GM21381 (cell line): Measurements from ENCODE around the gene GPC6.
"Not testable (repeated sequence)": the region's sequence is repeated elsewhere in the genome, so short reads cannot be mapped to it uniquely, and the experiment has no call there.

Experiments used
- ATAC-seq: cut with Tn5 transposase; IDR thresholded peaks from one replicate; pipeline ENCODE4 v1.9.1; 2021; ENCODE audit warnings: mild to moderate bottlenecking, moderate library complexity; ENCODE audit not compliant: unreplicated experiment

GPC6 gene

DNA sequence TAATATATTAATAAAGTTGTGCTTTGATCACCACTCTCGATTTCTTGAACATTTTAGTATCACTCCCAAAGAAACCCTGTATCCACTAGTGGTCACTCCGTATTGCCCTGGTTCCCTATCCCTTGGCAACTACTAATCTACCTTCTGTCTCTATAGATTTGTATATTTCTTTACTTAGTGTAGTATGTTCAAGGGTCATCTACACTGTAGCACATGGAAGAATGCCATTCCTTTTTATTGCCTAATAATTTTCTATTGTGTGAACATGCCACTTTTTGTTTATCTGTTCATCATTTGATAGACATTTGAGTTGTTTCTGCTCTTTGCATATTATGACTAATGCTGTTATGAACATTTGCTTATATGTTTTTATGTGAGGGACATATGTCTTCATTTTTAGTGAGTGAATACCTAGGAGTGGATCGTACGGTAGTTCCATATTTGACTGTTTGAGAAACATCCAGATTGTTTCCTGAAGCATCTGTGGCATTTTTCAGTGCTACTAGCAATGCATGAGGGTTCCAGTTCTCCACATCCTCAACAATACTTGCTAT is 254.0 kb downstream of the GPC6 start:
- no peak for ATAC-seq

DNA sequence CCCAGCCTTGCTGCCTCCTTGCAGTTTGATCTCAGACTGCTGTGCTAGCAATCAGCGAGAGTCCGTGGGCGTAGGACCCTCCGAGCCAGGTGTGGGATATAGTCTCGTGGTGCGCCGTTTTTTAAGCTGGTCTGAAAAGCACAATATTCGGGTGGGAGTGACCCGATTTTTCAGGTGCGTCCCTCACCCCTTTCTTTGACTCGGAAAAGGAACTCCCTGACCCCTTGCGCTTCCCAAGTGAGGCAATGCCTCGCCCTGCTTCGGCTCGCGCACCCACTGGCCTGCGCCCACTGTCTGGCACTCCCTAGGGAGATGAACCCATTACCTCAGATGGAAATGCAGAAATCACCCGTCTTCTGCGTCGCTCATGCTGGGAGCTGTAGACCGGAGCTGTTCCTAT is 269.5 kb downstream of the GPC6 start:
- ATAC-seq = not testable (repeated sequence)

DNA sequence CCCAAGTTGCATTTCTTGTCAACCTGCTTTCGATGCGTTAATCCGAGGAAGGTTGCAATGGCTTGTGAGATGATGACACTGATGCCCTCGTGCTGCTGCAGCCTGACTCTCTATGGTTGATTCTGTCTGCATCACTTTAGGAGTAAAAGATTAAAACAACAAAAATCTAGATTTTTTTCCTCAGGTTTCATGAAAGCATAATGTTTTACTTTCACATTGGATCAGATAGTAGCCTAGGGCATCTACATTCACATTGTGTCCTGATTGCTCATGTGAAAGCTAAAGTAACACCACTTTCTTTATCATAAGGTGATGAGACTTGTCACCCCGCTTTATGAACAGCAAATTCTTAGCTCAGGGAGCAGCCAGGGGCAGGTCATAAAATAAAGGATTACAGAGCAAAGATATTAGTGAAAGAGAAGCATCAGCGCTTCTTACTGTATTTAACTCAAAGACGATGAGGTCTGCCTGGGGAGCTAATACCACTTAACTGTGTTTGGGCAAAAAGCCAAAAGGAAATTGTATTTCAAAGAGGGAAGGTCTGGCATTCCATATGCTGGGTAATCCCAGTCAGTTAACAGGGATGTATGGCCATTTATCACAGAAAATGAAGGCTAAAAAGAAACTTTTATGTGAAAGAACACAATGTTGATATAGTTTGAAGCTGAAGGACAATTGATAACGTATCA is 270.5 kb downstream of the GPC6 start:
- ATAC-seq = no peak

DNA sequence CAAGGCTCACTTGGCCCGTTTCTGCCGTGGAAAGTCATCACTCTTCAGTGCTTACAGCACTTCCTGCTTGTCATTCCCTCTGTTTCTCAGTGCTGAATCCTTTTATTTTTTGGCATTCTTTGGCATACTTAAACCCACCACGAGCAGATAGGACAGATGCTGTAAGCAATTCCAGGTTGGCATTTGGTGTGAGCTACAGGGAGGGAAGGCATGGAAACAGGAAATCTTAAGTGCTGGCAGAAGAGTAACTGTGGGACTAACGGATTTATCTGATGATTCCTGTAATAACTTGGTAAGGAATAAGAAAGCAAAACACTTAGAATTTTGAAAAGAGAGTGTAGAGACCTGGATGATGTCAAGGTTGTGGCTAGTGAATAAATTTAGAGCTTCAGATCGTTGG is 273.4 kb downstream of the GPC6 start:
- no peak for ATAC-seq

DNA sequence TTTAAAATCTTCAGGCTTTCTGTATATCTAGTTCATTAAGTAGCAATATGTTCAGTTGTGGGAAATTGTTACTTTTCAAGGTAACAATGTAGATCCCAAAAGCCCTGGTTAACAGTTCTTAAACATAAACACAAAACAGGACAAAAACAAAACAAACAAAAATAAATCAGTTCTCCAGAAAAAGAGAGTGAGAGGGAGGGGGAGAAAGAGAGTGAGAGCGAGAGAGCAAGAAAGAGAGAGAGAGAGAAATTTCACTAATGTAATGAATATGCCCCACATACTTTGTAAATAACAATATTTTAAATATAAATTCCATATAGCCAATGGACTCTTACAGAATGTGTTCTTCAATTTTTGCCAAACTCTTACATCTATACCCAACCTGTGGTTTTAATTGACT is 275.5 kb downstream of the GPC6 start:
- ATAC-seq = no peak

- no peak for ATAC-seq
Measured at GRCh38 chr13:93502987-93503615, 276.5 kb downstream of the GPC6 start.

DNA sequence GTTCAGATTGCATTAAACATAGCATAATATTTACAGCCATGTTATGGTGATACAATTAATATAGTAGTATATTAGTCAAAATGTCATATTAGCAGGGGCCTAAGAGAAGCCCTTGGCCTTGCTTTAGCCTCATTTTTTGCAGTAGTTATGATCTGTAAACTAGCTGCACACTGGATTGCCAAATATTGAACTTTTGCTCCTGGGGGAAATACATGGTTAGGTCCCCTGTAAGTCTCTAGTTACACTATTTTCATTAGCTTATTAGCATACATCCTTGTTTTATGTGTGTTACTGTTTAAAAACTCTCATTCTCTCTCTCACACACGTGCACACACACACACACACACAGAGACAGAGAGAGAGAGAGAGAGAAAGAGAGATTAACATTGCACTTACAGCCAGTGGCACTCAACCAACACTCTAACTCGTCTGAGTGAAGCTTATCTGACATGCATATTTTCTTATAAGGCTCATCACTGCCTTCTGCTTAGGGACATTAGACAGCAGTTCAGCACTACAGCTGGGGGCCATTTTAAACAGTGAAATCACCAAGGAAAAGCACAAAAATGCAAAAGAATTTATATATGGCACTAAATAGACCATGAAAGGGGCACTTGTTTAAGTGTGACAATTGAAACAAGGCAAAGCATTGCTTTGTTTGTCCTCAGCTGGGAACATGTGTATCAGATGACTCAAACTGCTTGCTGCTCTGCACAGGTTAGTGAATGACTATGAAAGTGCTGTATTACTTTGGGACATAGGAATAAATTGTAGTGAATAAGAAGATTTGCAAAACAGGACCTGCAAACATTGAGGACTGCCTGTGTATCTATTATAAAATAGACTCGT is 278.7 kb downstream of the GPC6 start:
- ATAC-seq = no peak

- no peak for ATAC-seq
Measured at GRCh38 chr13:93511011-93511410, 284.4 kb downstream of the GPC6 start.

DNA sequence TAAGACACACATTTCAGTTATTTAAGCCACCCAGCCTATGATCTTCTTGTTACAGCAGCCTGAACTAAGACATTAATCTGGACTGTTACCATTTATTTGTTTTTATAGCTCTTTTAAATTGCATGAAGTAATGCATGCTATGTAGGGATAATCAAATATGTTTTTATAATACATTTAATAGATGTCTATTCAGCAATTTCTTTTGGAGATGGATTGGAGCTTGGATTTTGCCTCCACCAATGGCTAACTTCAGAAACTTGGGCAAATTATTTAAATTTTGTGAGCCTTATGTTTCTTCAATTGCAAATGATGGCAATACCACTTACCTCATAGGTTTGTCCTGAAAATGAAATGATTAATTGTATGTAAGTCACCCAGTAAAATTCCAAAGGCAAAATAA is 288.7 kb downstream of the GPC6 start:
- no peak for ATAC-seq

DNA sequence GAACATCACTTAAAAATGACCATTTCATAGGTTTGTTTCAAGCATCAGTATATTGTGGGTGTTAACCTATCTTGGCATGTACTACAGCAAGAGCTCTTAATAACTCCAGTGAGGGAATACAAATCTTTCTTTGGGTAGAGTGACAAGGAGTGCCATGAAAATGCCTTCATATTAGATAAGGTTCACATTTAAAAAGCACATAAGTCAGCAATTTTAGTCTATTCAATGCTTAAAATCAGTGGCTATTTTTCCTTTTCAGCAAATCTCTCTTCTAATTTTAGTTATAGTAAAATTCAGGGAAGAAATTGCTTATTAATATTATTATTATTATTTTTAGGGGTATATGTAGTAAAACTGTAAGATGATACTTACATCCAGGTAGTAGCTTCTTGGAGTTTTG is 291.1 kb downstream of the GPC6 start:
- no peak for ATAC-seq

DNA sequence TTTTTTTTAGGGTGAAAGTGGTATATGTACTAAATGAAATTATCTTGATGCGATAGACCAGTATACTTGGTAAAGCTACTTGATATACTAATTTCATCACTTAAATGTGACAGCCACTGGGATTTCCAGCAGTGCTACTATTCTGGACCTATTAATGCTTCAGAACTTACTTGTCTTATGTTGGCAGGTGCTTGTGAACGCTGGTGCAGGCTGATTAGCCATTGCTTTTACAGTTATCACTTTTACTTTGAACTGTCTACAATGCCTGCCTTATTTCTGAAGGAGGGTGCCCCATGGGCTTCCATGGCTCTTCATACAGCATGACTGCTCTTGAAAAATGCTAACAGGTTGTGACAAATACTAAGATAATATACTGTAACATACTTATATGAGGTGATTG is 294.7 kb downstream of the GPC6 start:
- no peak for ATAC-seq

DNA sequence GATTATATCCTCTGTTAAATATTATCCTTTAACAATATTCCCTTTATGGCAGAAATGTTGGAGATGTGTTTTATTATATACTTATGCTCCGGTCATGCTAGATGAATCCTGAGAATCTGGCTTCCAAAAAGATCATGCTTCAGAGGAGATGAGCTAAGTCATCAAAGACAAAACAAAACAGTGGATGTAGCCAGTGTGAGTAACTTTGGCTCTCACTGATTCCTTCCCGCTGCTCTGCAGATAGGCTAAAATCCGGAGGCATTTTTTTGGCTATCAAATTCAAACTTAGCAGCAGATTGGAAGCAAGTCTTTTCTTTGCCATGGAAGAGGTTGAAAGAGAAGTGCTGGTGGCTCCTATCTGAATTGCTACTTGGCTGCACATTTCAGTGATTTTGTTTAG is 295.9 kb downstream of the GPC6 start:
- no peak for ATAC-seq

DNA sequence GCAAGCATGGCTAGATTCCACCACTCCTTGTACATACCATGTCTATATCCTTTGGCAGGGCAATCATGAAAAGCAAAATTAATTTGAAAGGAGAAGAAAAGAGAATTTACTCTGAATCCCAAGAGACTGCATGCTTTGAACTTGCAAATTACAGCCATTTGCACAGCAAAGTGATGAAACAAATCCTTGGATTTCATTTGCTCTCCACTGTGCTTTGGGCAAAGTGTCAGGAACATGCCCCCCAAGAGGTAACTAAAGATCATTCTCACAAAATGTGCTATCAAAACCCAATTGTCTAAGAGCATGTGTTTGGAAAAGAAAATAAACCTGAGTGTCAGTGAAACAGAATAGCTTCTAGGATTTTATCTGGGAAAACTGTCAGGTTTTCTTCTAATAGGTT is 298.5 kb downstream of the GPC6 start:
- no peak for ATAC-seq

- ATAC-seq = no peak
Measured at GRCh38 chr13:93527748-93528297, 301.2 kb downstream of the GPC6 start.

DNA sequence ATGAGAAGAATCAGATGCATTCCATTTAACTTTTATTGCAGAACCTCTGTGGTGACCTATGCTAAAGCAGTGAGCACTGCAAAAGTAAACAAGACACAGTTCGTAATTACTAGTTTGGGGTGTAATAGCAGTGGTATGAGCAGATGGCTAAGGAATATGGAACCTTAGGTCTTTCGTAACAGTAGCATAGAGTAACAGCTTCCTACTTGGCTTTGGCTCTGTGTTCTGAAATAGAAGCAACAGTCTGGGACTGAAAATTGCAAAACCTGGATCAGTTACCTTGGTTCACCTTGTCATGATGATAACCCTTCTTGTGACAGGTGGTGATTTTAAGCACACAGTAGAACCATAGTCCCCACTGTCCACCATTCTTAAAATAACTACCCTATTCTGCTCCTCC is 303.4 kb downstream of the GPC6 start:
- no peak for ATAC-seq

DNA sequence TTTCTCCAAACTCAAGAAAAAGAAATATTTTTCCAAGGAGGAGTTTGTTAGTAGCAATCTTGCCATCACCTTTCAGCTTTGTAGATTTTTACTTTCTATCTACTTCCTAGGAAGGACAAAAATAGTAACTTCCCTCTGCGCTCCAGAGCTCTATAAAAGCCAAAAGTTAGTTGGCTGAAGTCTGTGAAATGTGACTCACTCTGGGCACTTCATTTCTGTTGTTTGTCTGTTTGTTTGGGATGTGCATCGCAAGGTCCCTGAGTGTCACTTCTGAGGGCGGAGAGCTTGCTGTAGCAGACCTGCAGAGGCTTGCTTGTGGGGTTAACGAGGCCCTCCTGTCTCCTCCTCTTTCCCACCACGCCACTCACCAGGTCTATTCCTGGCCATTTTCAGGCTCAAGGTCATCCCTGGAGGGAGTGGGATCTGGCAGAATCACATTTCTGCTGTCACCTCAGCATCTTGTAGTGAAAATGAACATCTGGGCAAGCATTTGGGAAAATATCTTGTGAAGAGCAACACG is 307.6 kb downstream of the GPC6 start:
- no peak for ATAC-seq

- ATAC-seq = no peak
Measured at GRCh38 chr13:93535251-93535650, 308.6 kb downstream of the GPC6 start.

GRCh38 chr13:93539914-93540313 is 313.3 kb downstream of the GPC6 start:
- no peak for ATAC-seq

- no peak for ATAC-seq
Measured at GRCh38 chr13:93547886-93548285, 321.3 kb downstream of the GPC6 start.

DNA sequence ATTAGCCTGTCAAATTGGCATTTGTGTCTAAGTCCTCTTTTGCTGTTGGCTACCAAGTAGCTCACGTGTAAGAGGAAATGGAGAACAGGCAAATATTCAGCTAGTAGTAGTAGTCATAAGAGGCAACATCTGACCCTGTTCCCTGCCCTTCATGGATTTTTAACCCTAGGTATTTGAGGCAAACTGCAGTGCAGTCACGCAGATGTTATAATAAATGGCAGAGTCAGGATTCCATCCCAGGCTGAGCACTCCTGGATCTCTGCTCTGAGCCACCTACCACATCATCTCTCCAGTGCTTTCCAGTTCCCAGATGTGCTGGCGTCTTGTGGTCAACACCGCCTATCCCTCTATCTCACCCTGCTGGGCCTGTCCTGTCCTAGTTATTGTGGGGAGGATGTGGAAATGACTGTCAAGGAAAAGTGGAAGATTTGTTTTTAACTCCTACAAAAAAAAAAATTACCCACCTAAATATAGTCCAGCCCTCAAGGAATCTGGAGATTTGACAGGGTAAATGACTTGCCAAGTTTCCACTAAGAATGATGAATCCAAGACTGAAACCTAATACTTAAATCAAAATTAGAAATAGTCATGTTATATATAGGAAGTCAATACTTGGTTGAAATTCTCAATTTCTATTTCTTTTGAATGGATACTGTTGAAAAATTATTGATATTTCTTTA is 322.9 kb downstream of the GPC6 start:
- ATAC-seq = no peak

DNA sequence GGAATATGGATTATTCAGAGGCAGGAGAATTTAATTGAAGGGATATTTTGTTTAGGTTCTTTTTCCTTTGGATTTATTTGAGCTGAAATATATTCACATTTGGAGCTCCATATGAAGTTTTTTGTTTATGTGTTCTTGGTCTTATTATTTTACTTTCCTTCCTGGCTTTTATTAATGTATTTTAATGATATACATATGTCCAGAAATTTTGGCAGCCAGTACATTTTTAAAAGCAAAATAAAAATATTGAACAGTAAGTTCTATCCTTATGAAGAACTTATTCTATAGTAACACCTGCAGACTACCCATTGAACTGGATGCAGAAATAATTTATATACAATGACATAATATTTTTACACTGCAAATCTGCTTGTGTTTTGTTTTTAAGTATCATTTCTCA is 323.6 kb downstream of the GPC6 start:
- no peak for ATAC-seq
